NCI-H1436 treated with DMSO at 0.1 percent for 48 hours (cell line): ENCODE measurements around the gene GPC5.

Experiments used
- DNase-seq: peaks from one replicate; lab custom pipeline; 2025; lab: John Stamatoyannopoulos, UW

GPC5 gene

GRCh38 chr13:91592056-91593014 is 193.9 kb downstream of the GPC5 start:
- no peak for DNase-seq

GRCh38 chr13:91593456-91593855 is 195.0 kb downstream of the GPC5 start:
- no peak for DNase-seq

- no peak for DNase-seq
These were observed 195.6 kb downstream of the GPC5 start for GRCh38 chr13:91594061-91594460.

- no peak for DNase-seq
These were observed 197.3 kb downstream of the GPC5 start for GRCh38 chr13:91595677-91596076.

GRCh38 chr13:91596842-91597241 is 198.4 kb downstream of the GPC5 start:
- no peak for DNase-seq

GRCh38 chr13:91598655-91599054 is 200.2 kb downstream of the GPC5 start:
- no peak for DNase-seq

GRCh38 chr13:91601273-91601672 is 202.9 kb downstream of the GPC5 start:
- DNase-seq: no peak

GRCh38 chr13:91601807-91602206 is 203.4 kb downstream of the GPC5 start:
- no peak for DNase-seq

- no peak for DNase-seq
These were observed 210.9 kb downstream of the GPC5 start for GRCh38 chr13:91609353-91609752.

GRCh38 chr13:91618315-91618714 is 219.9 kb downstream of the GPC5 start:
- no peak for DNase-seq

GRCh38 chr13:91620670-91621141 is 222.3 kb downstream of the GPC5 start:
- no peak for DNase-seq

- DNase-seq: no peak
These were observed 222.7 kb downstream of the GPC5 start for GRCh38 chr13:91621161-91621560.

- DNase-seq: no peak
These were observed 223.5 kb downstream of the GPC5 start for GRCh38 chr13:91621963-91622362.

- no peak for DNase-seq
These were observed 224.5 kb downstream of the GPC5 start for GRCh38 chr13:91622778-91623550.

GRCh38 chr13:91627952-91628739 is 229.7 kb downstream of the GPC5 start:
- DNase-seq: no peak

- no peak for DNase-seq
These were observed 232.5 kb downstream of the GPC5 start for GRCh38 chr13:91630946-91631345.

- DNase-seq: no peak
These were observed 233.7 kb downstream of the GPC5 start for GRCh38 chr13:91632086-91632485.

GRCh38 chr13:91639330-91639729 is 240.9 kb downstream of the GPC5 start:
- DNase-seq: no peak

GRCh38 chr13:91643394-91643793 is 245.0 kb downstream of the GPC5 start:
- DNase-seq: no peak

- no peak for DNase-seq
These were observed 246.4 kb downstream of the GPC5 start for GRCh38 chr13:91644806-91645205.

- DNase-seq: no peak
These were observed 249.1 kb downstream of the GPC5 start for GRCh38 chr13:91647361-91647990.

- DNase-seq: no peak
These were observed 249.6 kb downstream of the GPC5 start for GRCh38 chr13:91648012-91648411.
